ENCODE measurements around the gene NFE2L1. TPM values are rescaled to one million over a fixed set of nuclear protein-coding genes. Genes with fewer than 3 reads are reported as not detected.

NFE2L1 gene
- total and polyA plus RNA-seq, 2 of the 8 experiments (the other 6 are each of a cell fraction or from before 2014, with no cell fraction given): 140 to 143 TPM

DNA sequence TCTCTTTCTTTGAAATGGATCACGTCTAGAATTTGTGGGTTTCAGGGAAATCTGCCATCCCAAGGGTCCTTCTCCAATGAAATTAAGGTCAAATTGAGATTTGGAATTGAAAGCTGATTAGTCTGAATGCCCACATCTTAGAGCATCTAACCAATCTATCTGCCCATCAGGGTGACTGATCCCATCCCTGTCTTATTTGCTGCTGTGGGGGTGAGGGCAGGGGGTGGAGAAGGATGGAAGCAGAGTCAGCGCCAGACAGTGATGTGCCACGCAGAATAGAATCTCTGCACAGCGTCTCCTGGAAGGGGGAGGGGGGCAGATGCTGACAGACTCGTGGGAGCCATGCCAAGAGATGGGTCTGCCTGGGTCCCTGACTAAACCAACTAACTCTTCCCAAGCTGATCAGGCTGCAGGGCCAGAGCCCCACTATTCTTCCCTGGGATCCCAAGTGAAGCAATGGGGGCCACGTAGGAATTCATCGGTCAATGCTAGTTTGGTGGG, 45.2 kb upstream of the NFE2L1 start:
- POLR2A ChIA-PET (ENCODE audit: partially characterized antibody): interaction anchor here (0.8 to 4.1 kb wide), 6 partner anchors 8 to 51 kb away, joined by 3 to 19 read pairs (median 6); no protein-coding TSS in a partner anchor
- no peak overlapping the region for H2AFZ ChIP-seq (ENCODE audit: low read length)
- TF ChIP-seq RAD21 (IDR thresholded peaks at IDR 0.05 in 1 of 2, conservative IDR thresholded peaks at IDR 0.05 in 1 of 2; ENCODE audit: low read depth in 2 of 2, low read length in 2 of 2): no peak
- TF ChIP-seq ASH2L (IDR thresholded peaks at IDR 0.05; ENCODE audit: low read length): no peak

More for the DNA sequence above, 45.2 kb upstream of the NFE2L1 start:
- no peaks in the 10 kb centered on the region for H3K79me2 ChIP-seq (ENCODE audit: control insufficient read depth in 1 of 2, insufficient read depth in 2 of 2, low read length in 2 of 2)
- 10% methylated on average over 7 of the region's 7 CpGs; no CpG with 5 or more reads in 1 of the 2 experiments for WGBS, 2 experiments (ENCODE audit: extremely low coverage in 1 of 2, insufficient coverage in 1 of 2, insufficient read length in 1 of 2, insufficient replicate concordance in 2 of 2, low coverage in 1 of 2, low lambda C conversion rate in 2 of 2, missing lambda C conversion rate in 1 of 2)
- no peak for DNase-seq (ENCODE audit: low read depth in 1 of 2, low spot score in 2 of 2)
- H2BK120ac ChIP-seq (replicated peaks; ENCODE audit: low read depth, low read length): peak overlapping the region; percentile 97
- H4K91ac ChIP-seq (replicated peaks; ENCODE audit: insufficient read length, low read length): peak overlapping the region; percentile 98
- H4K20me1 ChIP-seq (replicated peaks in 1 of 2; ENCODE audit: control insufficient read depth in 1 of 2, insufficient read depth in 2 of 2, low read length in 2 of 2): no peaks in the 10 kb centered on the region
- no peak overlapping the region for H2AK5ac ChIP-seq (ENCODE audit: low read depth, low read length)
- H4K5ac ChIP-seq (ENCODE audit: insufficient read length, low read depth, low read length): peak overlapping the region; percentile 88
- peak overlapping the region; percentile 92; the same call in 1 of the 2 replicates for H2BK5ac ChIP-seq (ENCODE audit: low read depth, low read length)
- peak overlapping the region in 1 of 4 experiments; percentile 12; a peak in 3 of 8 replicates for H3K4me3 ChIP-seq (ENCODE audit: extremely low read depth in 1 of 4, insufficient read depth in 2 of 4, low read depth in 3 of 4, low read length in 4 of 4)
- peak overlapping the region; percentile 94 for H2BK20ac ChIP-seq (ENCODE audit: low read length)
- H3K9me3 ChIP-seq (ENCODE audit: insufficient read depth in 2 of 2, low read depth in 1 of 2, low read length in 1 of 2): no peaks in the 10 kb centered on the region
- peak overlapping the region in 3 of 4 experiments; percentile 3 to 36 (median 35); a peak in 3 of 7 replicates for H3K9ac ChIP-seq (replicated peaks in 1 of 4; ENCODE audit: extremely low read depth in 1 of 4, low read depth in 3 of 4, low read length in 3 of 4)
- FAIRE-seq: no peak
- no peaks in the 10 kb centered on the region for H3K27me3 ChIP-seq (replicated peaks in 1 of 4; ENCODE audit: control insufficient read depth in 3 of 4, extremely low read depth in 1 of 4, insufficient read depth in 3 of 4, low read length in 3 of 4)
- H3K4ac ChIP-seq (replicated peaks; ENCODE audit: insufficient read length, low read depth, low read length): peak overlapping the region; percentile 91
- peak overlapping the region; percentile 68 for H3K27ac ChIP-seq (ENCODE audit: low read depth, low read length)
- H3K23ac ChIP-seq (ENCODE audit: insufficient read length): peak overlapping the region; percentile 7
- peak overlapping the region; percentile 80; the same call in 1 of the 2 replicates for H3K18ac ChIP-seq (ENCODE audit: extremely low read depth, low read length)
- H2BK15ac ChIP-seq (ENCODE audit: low read length): peak overlapping the region; percentile 95; the same call in 1 of the 2 replicates
- no peaks in the 10 kb centered on the region for H3K79me1 ChIP-seq (ENCODE audit: low read depth, low read length)
- H3K14ac ChIP-seq (ENCODE audit: insufficient read length): no peak overlapping the region
- H2BK12ac ChIP-seq (ENCODE audit: low read depth, low read length): peak overlapping the region; percentile 98; the same call in 1 of the 2 replicates
- 0 out of 2 replicates have a peak, but pooled peaks cover 2% of the 10 kb centered on the region for H3K23me2 ChIP-seq (ENCODE audit: low read depth, low read length)
- H3K36me3 ChIP-seq (ENCODE audit: control insufficient read depth in 2 of 4, insufficient read depth in 4 of 4, low read length in 3 of 4): no peaks in the 10 kb centered on the region
- CTCF ChIA-PET (ENCODE audit: partially characterized antibody): interaction anchor here (0.6 to 27.8 kb wide), 15 partner anchors 8 to 611 kb away, joined by 3 to 493 read pairs (median 6); partner anchors contain the start of genes CDK5RAP3, PNPO and PRR15L
- H3K4me2 ChIP-seq (ENCODE audit: insufficient read depth in 1 of 2, low read depth in 2 of 2, low read length in 2 of 2): peak overlapping the region; percentile 57 to 76; a peak in 3 of 4 replicates
- H3K4me1 ChIP-seq (replicated peaks in 1 of 4; ENCODE audit: control insufficient read depth in 3 of 4, insufficient read depth in 4 of 4, low read length in 3 of 4): peaks cover 18 to 41% (median 28%) of the 10 kb centered on the region in 4 experiments
- no peak overlapping the region for H4K8ac ChIP-seq (ENCODE audit: extremely low read depth, insufficient read depth, low read length)
- H3K56ac ChIP-seq (replicated peaks; ENCODE audit: insufficient read length, low read depth, low read length): peak overlapping the region; percentile 62

Measured in H1 (cell line).